Common myeloid progenitor, CD34-positive (primary cell): ENCODE measurements around the gene TINAGL1.
A peak's percentile ranks its signal among the peaks of the same experiment; 100 is the strongest.

Experiments used
- CTCF ChIA-PET: fragments of 350-600 bp; sonication (Branson Sonifier 250); formaldehyde crosslinking; loops from one replicate; lab custom pipeline; 2021; ENCODE audit warnings: antibody characterized with exemption; lab: Charles Lee
- POLR2A ChIA-PET: fragments of 350-600 bp; sonication (Branson Sonifier 250); formaldehyde crosslinking; loops from one replicate; lab custom pipeline; 2021; ENCODE audit warnings: antibody characterized with exemption; lab: Charles Lee
- DNase-seq, 3 donors: peaks; one replicate each; pipeline versions ENCODE4 v3.0.0 to v3.0.0-alpha.2; 2013
- H3K27ac ChIP-seq, 2 experiments: 1 replicate in 1 of 2; 2 replicates in 1 of 2; pipeline ENCODE4 v1.7.0; 2013; ENCODE audit warnings: inconsistent platforms in 2 of 2, low read length in 2 of 2, mild to moderate bottlenecking in 2 of 2, low read depth in 1 of 2, moderate library complexity in 1 of 2; ENCODE audit not compliant: severe bottlenecking in 2 of 2, insufficient read depth in 1 of 2, poor library complexity in 1 of 2
- H3K27me3 ChIP-seq, 5 experiments: replicated peaks in 2 of 5; 1 replicate in 3 of 5; 2 replicates in 2 of 5; pipeline versions ENCODE4 v1.6.1 to v1.7.0; 2013; ENCODE audit warnings: low read length in 4 of 5, mild to moderate bottlenecking in 2 of 5, moderate library complexity in 2 of 5, inconsistent platforms in 1 of 5; ENCODE audit not compliant: insufficient read depth in 5 of 5, control insufficient read depth in 4 of 5
- H3K36me3 ChIP-seq, 4 experiments: 1 replicate in 2 of 4; 2 replicates in 2 of 4; pipeline versions ENCODE4 v1.6.1 to v1.7.0; 2013; ENCODE audit warnings: low read length in 3 of 4, control low read depth in 1 of 4, mild to moderate bottlenecking in 1 of 4; ENCODE audit not compliant: control insufficient read depth in 4 of 4, insufficient read depth in 4 of 4
- H3K4me1 ChIP-seq, 4 experiments: 1 replicate in 3 of 4; 2 replicates in 1 of 4; pipeline versions ENCODE4 v1.6.1 to v1.7.1; 2013; ENCODE audit warnings: low read length in 3 of 4, mild to moderate bottlenecking in 3 of 4, control low read depth in 1 of 4, inconsistent platforms in 1 of 4, moderate library complexity in 1 of 4; ENCODE audit not compliant: control insufficient read depth in 4 of 4, insufficient read depth in 4 of 4; ENCODE audit errors: control extremely low read depth in 1 of 4
- H3K4me3 ChIP-seq, 7 experiments: 1 replicate in 4 of 7; 2 replicates in 3 of 7; pipeline versions ENCODE4 v1.5.1 to v1.7.0; 2013; ENCODE audit warnings: mild to moderate bottlenecking in 7 of 7, low read length in 6 of 7, moderate library complexity in 6 of 7, inconsistent platforms in 2 of 7, low read depth in 2 of 7, control low read depth in 1 of 7; ENCODE audit not compliant: insufficient read depth in 4 of 7, control insufficient read depth in 1 of 7; ENCODE audit errors: extremely low read depth in 1 of 7
- H3K9me3 ChIP-seq, 5 experiments: 1 replicate in 4 of 5; 2 replicates in 1 of 5; pipeline versions ENCODE4 v1.6.1 to v1.7.1; 2013; ENCODE audit warnings: low read length in 4 of 5, mild to moderate bottlenecking in 2 of 5, inconsistent platforms in 1 of 5, low read depth in 1 of 5, moderate library complexity in 1 of 5; ENCODE audit not compliant: control insufficient read depth in 4 of 5, insufficient read depth in 2 of 5; ENCODE audit errors: control extremely low read depth in 1 of 5
- WGBS: methylation state at CpG from one replicate; pipeline ENCODE4 v1.1.5; 2013; ENCODE audit not compliant: insufficient coverage; 5-methylcytosine and 5-hydroxymethylcytosine counted together

Gene TINAGL1

GRCh38 chr1:31541194-31541593, 35.1 kb upstream of the TINAGL1 start:
- H3K27me3 ChIP-seq, result no peaks in the 10 kb centered on the region
- ChIA-PET POLR2A (no interaction called here), CTCF (interaction anchor here (1.1 kb wide), 1 partner anchor 146 kb away, joined by 5 read pairs; no protein-coding TSS in a partner anchor)
- peaks cover 3 to 26% (median 14%) of the 10 kb centered on the region in 5 experiments for H3K9me3 ChIP-seq
- H3K4me3 ChIP-seq, result no peak overlapping the region
- H3K4me1 ChIP-seq, result peaks cover 0 to 4% (median 4%) of the 10 kb centered on the region in 4 experiments
- no peaks in the 10 kb centered on the region for H3K36me3 ChIP-seq
- 100% methylated on average over 2 of the region's 4 CpGs for WGBS
- DNase-seq, result no peak
- H3K27ac ChIP-seq, result no peak overlapping the region

- POLR2A ChIA-PET, result no interaction called here
- H3K27me3 ChIP-seq, result no peaks in the 10 kb centered on the region
- peaks cover 0 to 15% (median 10%) of the 10 kb centered on the region in 4 experiments for H3K4me1 ChIP-seq
- 95% methylated on average over 4 of the region's 4 CpGs for WGBS
- DNase-seq, result no peak
- H3K36me3 ChIP-seq, result no peaks in the 10 kb centered on the region
- peaks cover 3 to 22% (median 14%) of the 10 kb centered on the region in 5 experiments for H3K9me3 ChIP-seq
- CTCF ChIA-PET, result interaction anchor here (5.8 kb wide), 1 partner anchor 125 kb away, joined by 81 read pairs; no protein-coding TSS in a partner anchor
- H3K4me3 ChIP-seq, result no peak overlapping the region
- H3K27ac ChIP-seq, result no peak overlapping the region
Measured at GRCh38 chr1:31545927-31546540, 30.3 kb upstream of the TINAGL1 start.

GRCh38 chr1:31548534-31548906, 27.8 kb upstream of the TINAGL1 start:
- peaks cover 0 to 15% (median 10%) of the 10 kb centered on the region in 4 experiments for H3K4me1 ChIP-seq
- no peak overlapping the region for H3K4me3 ChIP-seq
- ChIA-PET CTCF (interaction anchor here (0.8 to 5.8 kb wide), 26 partner anchors 10 to 364 kb away, joined by 3 to 81 read pairs (median 7); no protein-coding TSS in a partner anchor), POLR2A (interaction anchor here (1.2 kb wide), 1 partner anchor 125 kb away, joined by 3 read pairs; no protein-coding TSS in a partner anchor)
- H3K36me3 ChIP-seq, result no peaks in the 10 kb centered on the region
- H3K9me3 ChIP-seq, result no peaks in the 10 kb centered on the region
- WGBS, result 77% methylated on average over 11 of the region's 12 CpGs
- H3K27me3 ChIP-seq, result no peaks in the 10 kb centered on the region
- no peak overlapping the region for H3K27ac ChIP-seq
- no peak for DNase-seq

GRCh38 chr1:31548907-31549808, 27.2 kb upstream of the TINAGL1 start:
- no peaks in the 10 kb centered on the region for H3K9me3 ChIP-seq
- CTCF ChIA-PET, result interaction anchor here (0.6 to 5.8 kb wide), 36 partner anchors 9 to 364 kb away, joined by 3 to 81 read pairs (median 5); no protein-coding TSS in a partner anchor
- H3K27me3 ChIP-seq, result no peaks in the 10 kb centered on the region
- POLR2A ChIA-PET, result interaction anchor here (1.2 kb wide), 1 partner anchor 126 kb away, joined by 3 read pairs; no protein-coding TSS in a partner anchor
- 0% methylated on average over 13 of the region's 24 CpGs for WGBS
- H3K4me3 ChIP-seq, result peak overlapping the region in 5 of 7 experiments; percentile 5 to 63 (median 20)
- peak; percentile 89 to 95 (median 93) for DNase-seq
- peaks cover 0 to 15% (median 11%) of the 10 kb centered on the region in 4 experiments for H3K4me1 ChIP-seq
- no peak overlapping the region for H3K27ac ChIP-seq
- H3K36me3 ChIP-seq, result no peaks in the 10 kb centered on the region

GRCh38 chr1:31549809-31550620, 26.3 kb upstream of the TINAGL1 start:
- Histone ChIP-seq H3K4me3 (peak overlapping the region in 1 of 7 experiments; percentile 63), H3K4me1 (peaks cover 0 to 15% (median 11%) of the 10 kb centered on the region in 4 experiments), H3K36me3 (no peaks in the 10 kb centered on the region), H3K9me3 (no peaks in the 10 kb centered on the region), H3K27ac (no peak overlapping the region), H3K27me3 (no peaks in the 10 kb centered on the region)
- 96% methylated on average over 7 of the region's 7 CpGs for WGBS
- DNase-seq, result peak in 1 of 3 donors; percentile 48
- POLR2A ChIA-PET, result interaction anchor here (1.2 kb wide), 1 partner anchor 126 kb away, joined by 3 read pairs; no protein-coding TSS in a partner anchor
- CTCF ChIA-PET, result interaction anchor here (0.6 to 5.8 kb wide), 29 partner anchors 8 to 365 kb away, joined by 3 to 81 read pairs (median 5); no protein-coding TSS in a partner anchor

GRCh38 chr1:31551208-31551607, 25.1 kb upstream of the TINAGL1 start:
- H3K4me1 ChIP-seq, result peaks cover 0 to 15% (median 11%) of the 10 kb centered on the region in 4 experiments
- H3K36me3 ChIP-seq, result no peaks in the 10 kb centered on the region
- WGBS, result 88% methylated on average over 1 of the region's 1 CpG
- ChIA-PET CTCF (interaction anchor here (0.6 to 5.8 kb wide), 2 partner anchors 57 to 130 kb away, joined by 3 to 81 read pairs; no protein-coding TSS in a partner anchor), POLR2A (no interaction called here)
- H3K27ac ChIP-seq, result no peak overlapping the region
- no peak overlapping the region for H3K4me3 ChIP-seq
- DNase-seq, result no peak
- no peaks in the 10 kb centered on the region for H3K27me3 ChIP-seq
- H3K9me3 ChIP-seq, result no peaks in the 10 kb centered on the region
